Measurements from ENCODE around the gene MICU2. TPM values are rescaled to one million over a fixed set of nuclear protein-coding genes. Genes with fewer than 3 reads are reported as not detected.

Gene MICU2
- total and polyA plus RNA-seq, 4 experiments from 2014 or later: 39.8 to 56.6 (median 48.1) TPM

- Histone ChIP-seq H3K9me3 (ENCODE audit: control insufficient read depth in 1 of 2, low read length in 2 of 2) (peaks cover 0 to 6% of the 10 kb centered on the region in 2 donors), H3K27ac (ENCODE audit: low read depth, low read length) (no peak overlapping the region), H3K27me3 (ENCODE audit: insufficient read depth, low read length) (no peaks in the 10 kb centered on the region), H3K4me1 (ENCODE audit: insufficient read depth, low read length) (peaks cover 14% of the 10 kb centered on the region), H3K4me3 (ENCODE audit: low read length in 2 of 2) (no peak overlapping the region), H3K36me3 (ENCODE audit: insufficient read depth, low read length) (no peaks in the 10 kb centered on the region)
- peaks cover 42 to 69% (median 55%) of the 10 kb centered on the region in 4 donors for H3K4me1 Mint-ChIP-seq
- H3K9me3 Mint-ChIP-seq: peaks cover 0 to 21% (median 9%) of the 10 kb centered on the region in 8 donors
- CTCF ChIA-PET (ENCODE audit: partially characterized antibody): no interaction called here
- H3K4me3 Mint-ChIP-seq: no peak overlapping the region
- intact Hi-C loops (cut with micrococcal nuclease): no loop called here
- no peaks in the 10 kb centered on the region for H3K27me3 Mint-ChIP-seq
- H3K36me3 Mint-ChIP-seq: peaks cover 26 to 40% of the 10 kb centered on the region in 2 donors
- POLR2A ChIA-PET (ENCODE audit: partially characterized antibody): interaction anchor here (1.7 kb wide), 1 partner anchor 19 kb away, joined by 5 read pairs; the partner anchor contains the start of gene MICU2
- DNase-seq: no peak
- H3K27ac Mint-ChIP-seq: peak overlapping the region in 1 of 7 donors; percentile 32
These were observed 18.9 kb downstream of the MICU2 start for GRCh38 chr13:21584973-21585592.

DNA sequence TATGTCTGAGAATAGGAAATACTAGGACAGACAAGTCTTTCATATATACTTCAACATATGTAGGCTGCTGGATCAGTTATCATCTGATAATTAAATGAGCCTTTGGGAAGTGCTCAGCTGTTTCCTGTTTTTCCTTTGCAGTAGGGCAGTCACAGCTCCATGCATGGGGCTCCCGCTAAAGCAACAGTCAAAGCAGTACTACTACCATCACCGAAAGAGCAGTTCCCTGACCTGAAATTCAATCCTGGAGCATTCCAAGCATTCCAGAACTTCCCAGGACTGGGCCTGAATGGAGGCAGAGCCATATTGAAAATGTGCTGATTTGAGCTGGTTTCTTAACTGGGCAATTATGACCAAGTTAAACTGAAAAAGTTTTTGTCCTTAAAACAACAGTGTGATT, 20.5 kb downstream of the MICU2 start:
- POLR2A ChIA-PET (ENCODE audit: partially characterized antibody): no interaction called here
- Mint-ChIP-seq H3K27me3 (no peaks in the 10 kb centered on the region), H3K36me3 (peaks cover 22 to 27% of the 10 kb centered on the region in 2 donors), H3K4me1 (peaks cover 33 to 58% (median 45%) of the 10 kb centered on the region in 4 donors), H3K4me3 (no peak overlapping the region), H3K27ac (no peak overlapping the region), H3K9me3 (peaks cover 0 to 21% (median 9%) of the 10 kb centered on the region in 8 donors)
- intact Hi-C loops (cut with micrococcal nuclease): no loop called here
- Histone ChIP-seq H3K36me3 (ENCODE audit: insufficient read depth, low read length) (no peaks in the 10 kb centered on the region), H3K27me3 (ENCODE audit: insufficient read depth, low read length) (no peaks in the 10 kb centered on the region), H3K4me1 (ENCODE audit: insufficient read depth, low read length) (peaks cover 22% of the 10 kb centered on the region), H3K27ac (ENCODE audit: low read depth, low read length) (no peak overlapping the region), H3K4me3 (ENCODE audit: low read length in 2 of 2) (no peak overlapping the region), H3K9me3 (ENCODE audit: control insufficient read depth in 1 of 2, low read length in 2 of 2) (peaks cover 0 to 6% of the 10 kb centered on the region in 2 donors)
- DNase-seq: no peak
- CTCF ChIA-PET (ENCODE audit: partially characterized antibody): no interaction called here

GRCh38 chr13:21580736-21581135, 23.2 kb downstream of the MICU2 start:
- no peak overlapping the region for H3K27ac ChIP-seq (ENCODE audit: low read depth, low read length)
- H3K36me3 ChIP-seq (ENCODE audit: insufficient read depth, low read length): no peaks in the 10 kb centered on the region
- H3K27me3 Mint-ChIP-seq: no peaks in the 10 kb centered on the region
- CTCF ChIA-PET (ENCODE audit: partially characterized antibody): no interaction called here
- peak overlapping the region in 5 of 8 donors; percentile 1 to 44 (median 29) for H3K4me3 Mint-ChIP-seq
- H3K9me3 Mint-ChIP-seq: peaks cover 0 to 21% (median 9%) of the 10 kb centered on the region in 8 donors
- POLR2A ChIA-PET (ENCODE audit: partially characterized antibody): no interaction called here
- DNase-seq: no peak
- H3K4me1 ChIP-seq (ENCODE audit: insufficient read depth, low read length): peaks cover 27% of the 10 kb centered on the region
- H3K9me3 ChIP-seq (ENCODE audit: control insufficient read depth in 1 of 2, low read length in 2 of 2): peaks cover 0 to 6% of the 10 kb centered on the region in 2 donors
- H3K4me3 ChIP-seq (ENCODE audit: low read length in 2 of 2): no peak overlapping the region
- intact Hi-C loops (cut with micrococcal nuclease): no loop called here
- peak overlapping the region in 5 of 7 donors; percentile 1 to 50 (median 35) for H3K27ac Mint-ChIP-seq
- peaks cover 22 to 25% of the 10 kb centered on the region in 2 donors for H3K36me3 Mint-ChIP-seq
- no peaks in the 10 kb centered on the region for H3K27me3 ChIP-seq (ENCODE audit: insufficient read depth, low read length)
- peaks cover 23 to 49% (median 36%) of the 10 kb centered on the region in 4 donors for H3K4me1 Mint-ChIP-seq

- Histone ChIP-seq H3K27ac (ENCODE audit: low read depth, low read length) (no peak overlapping the region), H3K36me3 (ENCODE audit: insufficient read depth, low read length) (no peaks in the 10 kb centered on the region), H3K27me3 (ENCODE audit: insufficient read depth, low read length) (no peaks in the 10 kb centered on the region), H3K9me3 (ENCODE audit: control insufficient read depth in 1 of 2, low read length in 2 of 2) (peaks cover 0 to 6% of the 10 kb centered on the region in 2 donors), H3K4me3 (ENCODE audit: low read length in 2 of 2) (no peak overlapping the region), H3K4me1 (ENCODE audit: insufficient read depth, low read length) (peaks cover 28% of the 10 kb centered on the region)
- POLR2A ChIA-PET (ENCODE audit: partially characterized antibody): interaction anchor here (1.5 kb wide), 1 partner anchor 24 kb away, joined by 5 read pairs; the partner anchor contains the start of gene MICU2
- Mint-ChIP-seq H3K36me3 (peaks cover 17 to 21% of the 10 kb centered on the region in 2 donors), H3K4me1 (peaks cover 21 to 43% (median 34%) of the 10 kb centered on the region in 4 donors), H3K27me3 (no peaks in the 10 kb centered on the region), H3K9me3 (peaks cover 0 to 21% (median 9%) of the 10 kb centered on the region in 8 donors), H3K4me3 (peak overlapping the region in 6 of 8 donors; percentile 15 to 78 (median 38)), H3K27ac (peak overlapping the region in 2 of 7 donors; percentile 22 to 48)
- intact Hi-C loops (cut with micrococcal nuclease): no loop called here
- peak in 4 of 5 donors; percentile 6 to 13 (median 10) for DNase-seq
- CTCF ChIA-PET (ENCODE audit: partially characterized antibody): no interaction called here
These were observed 24.1 kb downstream of the MICU2 start for GRCh38 chr13:21579754-21580316.

GRCh38 chr13:21578748-21579147, 25.2 kb downstream of the MICU2 start:
- POLR2A ChIA-PET (ENCODE audit: partially characterized antibody): interaction anchor here (1.5 kb wide), 1 partner anchor 25 kb away, joined by 5 read pairs; the partner anchor contains the start of gene MICU2

DNA sequence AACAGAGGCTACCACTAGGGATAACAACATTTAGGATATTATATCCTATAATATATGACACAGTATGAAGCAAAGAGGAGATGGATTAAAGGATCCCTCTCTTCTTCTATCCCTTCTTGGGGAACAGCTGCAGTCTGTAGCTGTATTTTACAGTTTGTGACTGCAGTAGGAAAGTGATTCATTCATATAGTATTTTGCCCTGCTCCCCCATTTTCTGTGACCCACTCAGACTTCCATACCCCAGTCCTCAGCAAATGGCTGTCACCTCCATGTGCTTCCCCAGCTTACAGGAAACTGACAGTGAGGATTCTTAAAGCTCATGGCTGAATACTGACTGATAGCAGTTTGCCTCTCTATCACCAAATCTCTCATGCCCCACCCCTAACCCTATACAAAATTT, 27.5 kb downstream of the MICU2 start:
- Mint-ChIP-seq H3K27ac (peak overlapping the region in 1 of 7 donors; percentile 26), H3K4me3 (no peak overlapping the region), H3K4me1 (peaks cover 20 to 44% (median 34%) of the 10 kb centered on the region in 4 donors), H3K36me3 (peaks cover 3 to 4% of the 10 kb centered on the region in 2 donors), H3K27me3 (no peaks in the 10 kb centered on the region), H3K9me3 (no peaks in the 10 kb centered on the region)
- H3K27ac ChIP-seq (ENCODE audit: low read depth, low read length): no peak overlapping the region
- CTCF ChIA-PET (ENCODE audit: partially characterized antibody): interaction anchor here (1.3 kb wide), 1 partner anchor 62 kb away, joined by 3 read pairs; no protein-coding TSS in a partner anchor
- intact Hi-C loops (cut with micrococcal nuclease): no loop called here
- DNase-seq: no peak
- no peaks in the 10 kb centered on the region for H3K36me3 ChIP-seq (ENCODE audit: insufficient read depth, low read length)
- no peak overlapping the region for H3K4me3 ChIP-seq (ENCODE audit: low read length in 2 of 2)
- POLR2A ChIA-PET (ENCODE audit: partially characterized antibody): interaction anchor here (1.2 kb wide), 1 partner anchor 27 kb away, joined by 4 read pairs; the partner anchor contains the start of gene MICU2
- H3K27me3 ChIP-seq (ENCODE audit: insufficient read depth, low read length): no peaks in the 10 kb centered on the region
- no peaks in the 10 kb centered on the region for H3K9me3 ChIP-seq (ENCODE audit: control insufficient read depth in 1 of 2, low read length in 2 of 2)
- peaks cover 30% of the 10 kb centered on the region for H3K4me1 ChIP-seq (ENCODE audit: insufficient read depth, low read length)

More at GRCh38 chr13:21578748-21579147, 25.2 kb downstream of the MICU2 start:
- Histone ChIP-seq H3K36me3 (ENCODE audit: insufficient read depth, low read length) (no peaks in the 10 kb centered on the region), H3K4me1 (ENCODE audit: insufficient read depth, low read length) (peaks cover 31% of the 10 kb centered on the region), H3K27ac (ENCODE audit: low read depth, low read length) (no peak overlapping the region), H3K9me3 (ENCODE audit: control insufficient read depth in 1 of 2, low read length in 2 of 2) (peaks cover 0 to 6% of the 10 kb centered on the region in 2 donors), H3K4me3 (ENCODE audit: low read length in 2 of 2) (no peak overlapping the region), H3K27me3 (ENCODE audit: insufficient read depth, low read length) (no peaks in the 10 kb centered on the region)
- CTCF ChIA-PET (ENCODE audit: partially characterized antibody): no interaction called here
- Mint-ChIP-seq H3K9me3 (peaks cover 0 to 15% (median 8%) of the 10 kb centered on the region in 8 donors), H3K27me3 (no peaks in the 10 kb centered on the region), H3K27ac (no peak overlapping the region), H3K36me3 (peaks cover 15 to 19% of the 10 kb centered on the region in 2 donors), H3K4me3 (no peak overlapping the region), H3K4me1 (peaks cover 25 to 49% (median 40%) of the 10 kb centered on the region in 4 donors)
- intact Hi-C loops (cut with micrococcal nuclease): no loop called here
- no peak for DNase-seq
